ENCODE measurements around the gene PMIS2. TPM values are rescaled to one million over a fixed set of nuclear protein-coding genes. Genes with fewer than 3 reads are reported as not detected.

The PMIS2 gene
- total RNA-seq, 1 donor from 2014 or later, result not detected

- Mint-ChIP-seq H3K4me1 (ENCODE audit: unreplicated experiment) (peaks cover 16% of the 10 kb centered on the region), H3K36me3 (peaks cover 5% of the 10 kb centered on the region), H3K9me3 (no peaks in the 10 kb centered on the region), H3K4me3 (peak overlapping the region; percentile 75), H3K27ac (peak overlapping the region; percentile 77), H3K27me3 (peaks cover 7% of the 10 kb centered on the region)
- TF ChIP-seq CTCF (conservative IDR thresholded peaks at IDR 0.05), result peak; percentile 83
- DNase-seq (ENCODE audit: extremely low spot score, unreplicated experiment), result no peak
Measured at GRCh38 chr19:35549174-35549788, 36.7 kb upstream of the PMIS2 start.

GRCh38 chr19:35549879-35550523 lies 36.0 kb upstream of the PMIS2 start:
- Mint-ChIP-seq H3K36me3 (peaks cover 5% of the 10 kb centered on the region), H3K9me3 (no peaks in the 10 kb centered on the region), H3K27ac (no peak overlapping the region), H3K4me1 (ENCODE audit: unreplicated experiment) (peaks cover 16% of the 10 kb centered on the region), H3K4me3 (no peak overlapping the region), H3K27me3 (peaks cover 14% of the 10 kb centered on the region)
- DNase-seq (ENCODE audit: extremely low spot score, unreplicated experiment), result no peak
- TF ChIP-seq CTCF (conservative IDR thresholded peaks at IDR 0.05), result no peak

- TF ChIP-seq CTCF (conservative IDR thresholded peaks at IDR 0.05), result no peak
- no peak overlapping the region for H3K27ac Mint-ChIP-seq
- no peaks in the 10 kb centered on the region for H3K9me3 Mint-ChIP-seq
- no peak overlapping the region for H3K4me3 Mint-ChIP-seq
- H3K4me1 Mint-ChIP-seq (ENCODE audit: unreplicated experiment), result peaks cover 13% of the 10 kb centered on the region
- peaks cover 5% of the 10 kb centered on the region for H3K36me3 Mint-ChIP-seq
- peaks cover 19% of the 10 kb centered on the region for H3K27me3 Mint-ChIP-seq
- DNase-seq (ENCODE audit: extremely low spot score, unreplicated experiment), result no peak
Measured at GRCh38 chr19:35551091-35551810, 34.7 kb upstream of the PMIS2 start.

DNA sequence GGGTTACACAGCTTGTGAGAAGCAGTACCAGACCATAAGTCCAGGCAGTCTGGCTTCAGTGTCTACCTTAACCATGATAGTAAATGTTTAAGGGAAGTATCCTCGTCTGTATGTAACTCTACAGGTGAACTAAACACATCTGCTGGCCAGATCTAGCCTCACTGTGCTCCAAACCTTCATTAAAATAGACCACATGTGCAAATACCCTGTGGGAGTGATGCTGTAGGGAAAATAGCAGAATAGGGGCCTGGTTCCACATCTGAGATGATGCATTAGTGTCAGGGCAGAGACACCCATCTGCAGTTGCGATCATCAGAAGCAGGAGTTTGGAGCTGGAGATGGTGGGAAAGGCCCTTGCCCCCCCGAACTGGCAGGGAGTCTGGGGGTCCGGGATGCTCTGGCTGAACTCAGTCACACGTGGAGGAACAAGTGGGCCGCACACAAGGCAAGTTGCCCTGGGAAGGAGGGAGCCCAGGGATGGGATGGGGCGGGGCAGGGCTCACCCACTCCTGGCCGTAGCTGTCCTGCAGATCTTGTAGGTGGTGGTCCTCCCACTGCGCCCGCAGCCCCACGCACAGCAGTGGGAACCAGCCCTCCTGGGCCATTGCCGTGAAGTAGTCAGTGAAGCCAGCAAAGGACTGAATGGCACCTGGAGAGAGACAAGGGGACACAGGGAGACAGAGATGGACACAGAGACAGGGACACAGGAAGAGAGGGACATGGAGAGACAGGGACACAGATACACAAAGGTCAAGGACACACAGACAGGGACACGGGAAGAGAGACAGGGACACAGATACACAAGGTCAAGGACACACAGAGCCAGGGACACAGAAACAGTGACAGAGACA lies 33.2 kb upstream of the PMIS2 start:
- no peak overlapping the region for H3K4me3 Mint-ChIP-seq
- DNase-seq (ENCODE audit: extremely low spot score, unreplicated experiment), result no peak
- no peak for TF ChIP-seq CTCF (conservative IDR thresholded peaks at IDR 0.05)

GRCh38 chr19:35553385-35554000 lies 32.5 kb upstream of the PMIS2 start:
- DNase-seq (ENCODE audit: extremely low spot score, unreplicated experiment), result no peak
- Mint-ChIP-seq H3K27me3 (peaks cover 27% of the 10 kb centered on the region), H3K4me1 (ENCODE audit: unreplicated experiment) (peaks cover 14% of the 10 kb centered on the region), H3K9me3 (no peaks in the 10 kb centered on the region), H3K4me3 (no peak overlapping the region), H3K27ac (no peak overlapping the region), H3K36me3 (peaks cover 5% of the 10 kb centered on the region)
- no peak for TF ChIP-seq CTCF (conservative IDR thresholded peaks at IDR 0.05)

More for the DNA sequence above, 33.2 kb upstream of the PMIS2 start:
- Mint-ChIP-seq H3K9me3 (no peaks in the 10 kb centered on the region), H3K36me3 (peaks cover 5% of the 10 kb centered on the region), H3K27me3 (peaks cover 24% of the 10 kb centered on the region), H3K27ac (no peak overlapping the region), H3K4me1 (ENCODE audit: unreplicated experiment) (peaks cover 14% of the 10 kb centered on the region)

All from type B pancreatic cell (in vitro differentiated cells).